Urothelium cell line (cell line): ENCODE results near the gene MLEC.
"Not testable (repeated sequence)": the region's sequence is repeated elsewhere in the genome, so short reads cannot be mapped to it uniquely, and the experiment has no call there.

Experiments
- DNase-seq: peaks from one replicate; pipeline ENCODE4 v3.0.0; 2011; ENCODE audit warnings: low spot score, mixed read lengths
- FAIRE-seq: peaks from 2 replicates; lab custom pipeline; 2011; peaks lifted over from hg19 to GRCh38; lab: Jason Lieb, UNC

Gene MLEC

DNA sequence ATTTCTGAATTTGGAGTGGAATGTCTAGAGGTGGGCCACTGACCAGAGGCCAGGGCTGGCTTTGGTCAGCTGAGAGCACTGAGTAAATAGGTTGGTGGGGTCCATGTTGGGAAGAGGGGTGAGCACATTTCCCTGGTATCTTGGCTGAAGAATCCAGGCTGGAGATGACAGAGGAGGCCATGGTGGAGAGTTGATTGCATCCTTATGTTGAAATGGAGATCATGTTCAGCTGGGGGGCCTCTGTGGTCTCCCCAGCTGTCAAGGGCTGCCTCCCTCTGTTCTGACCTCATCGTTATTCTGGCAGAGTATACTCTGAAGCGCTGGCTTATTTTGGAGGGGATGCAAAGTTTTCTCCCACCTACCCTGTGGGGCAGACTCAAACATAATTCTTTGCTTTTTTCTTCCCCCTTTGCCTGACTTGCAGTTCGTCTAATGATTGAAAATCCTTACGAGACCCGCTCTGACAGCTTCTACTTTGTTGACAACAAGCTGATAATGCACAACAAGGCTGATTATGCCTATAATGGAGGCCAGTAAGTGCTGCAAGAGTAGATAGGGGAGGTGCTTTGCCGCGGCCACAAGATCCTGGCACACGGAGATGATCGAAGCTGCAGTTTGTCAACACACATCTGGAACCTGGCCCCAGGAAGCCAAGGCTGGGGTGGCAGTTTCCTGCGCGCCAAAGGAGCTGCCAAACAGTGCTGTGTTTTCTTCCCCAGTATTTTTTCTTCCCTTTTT is 32.7 kb downstream of the MLEC start:
- FAIRE-seq (no peak), DNase-seq (no peak)

DNA sequence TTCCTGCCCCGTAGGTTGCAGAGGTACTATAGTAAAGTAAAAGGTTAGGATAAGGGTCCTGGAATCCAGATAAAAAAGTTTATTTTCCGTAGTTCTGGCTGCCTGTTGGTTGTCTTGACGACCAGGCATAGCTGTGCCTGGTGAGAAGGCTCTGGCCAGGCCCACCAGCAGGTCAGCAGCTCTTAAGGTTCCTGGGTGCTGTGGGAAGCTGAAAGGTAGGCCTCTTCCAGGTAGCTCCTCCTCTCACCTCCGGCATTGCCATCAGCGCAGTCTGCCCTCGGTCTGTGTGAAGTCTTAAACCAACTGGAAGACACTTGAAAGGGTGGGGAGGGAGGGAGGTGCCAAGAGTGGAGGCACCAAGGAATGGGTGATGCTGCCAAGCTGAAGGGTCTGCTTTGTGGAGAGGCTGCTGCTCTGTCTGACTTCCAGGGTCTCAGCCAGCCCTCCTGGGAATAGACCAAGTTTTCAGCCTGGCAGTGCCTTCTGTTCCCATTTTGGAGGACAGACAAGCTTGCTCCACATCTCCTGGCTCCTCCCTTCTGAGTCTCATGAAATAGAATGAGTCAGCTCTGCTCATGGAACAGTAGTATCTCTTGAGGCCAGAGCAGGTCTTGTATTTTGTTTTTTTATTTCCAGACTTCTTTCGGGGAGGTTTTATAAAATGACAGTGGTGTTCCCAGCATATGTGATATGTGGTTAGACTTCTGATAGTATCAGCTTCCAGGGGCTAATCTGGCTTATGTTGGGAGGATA is 33.5 kb downstream of the MLEC start:
- DNase-seq (no peak), FAIRE-seq (no peak)

DNA sequence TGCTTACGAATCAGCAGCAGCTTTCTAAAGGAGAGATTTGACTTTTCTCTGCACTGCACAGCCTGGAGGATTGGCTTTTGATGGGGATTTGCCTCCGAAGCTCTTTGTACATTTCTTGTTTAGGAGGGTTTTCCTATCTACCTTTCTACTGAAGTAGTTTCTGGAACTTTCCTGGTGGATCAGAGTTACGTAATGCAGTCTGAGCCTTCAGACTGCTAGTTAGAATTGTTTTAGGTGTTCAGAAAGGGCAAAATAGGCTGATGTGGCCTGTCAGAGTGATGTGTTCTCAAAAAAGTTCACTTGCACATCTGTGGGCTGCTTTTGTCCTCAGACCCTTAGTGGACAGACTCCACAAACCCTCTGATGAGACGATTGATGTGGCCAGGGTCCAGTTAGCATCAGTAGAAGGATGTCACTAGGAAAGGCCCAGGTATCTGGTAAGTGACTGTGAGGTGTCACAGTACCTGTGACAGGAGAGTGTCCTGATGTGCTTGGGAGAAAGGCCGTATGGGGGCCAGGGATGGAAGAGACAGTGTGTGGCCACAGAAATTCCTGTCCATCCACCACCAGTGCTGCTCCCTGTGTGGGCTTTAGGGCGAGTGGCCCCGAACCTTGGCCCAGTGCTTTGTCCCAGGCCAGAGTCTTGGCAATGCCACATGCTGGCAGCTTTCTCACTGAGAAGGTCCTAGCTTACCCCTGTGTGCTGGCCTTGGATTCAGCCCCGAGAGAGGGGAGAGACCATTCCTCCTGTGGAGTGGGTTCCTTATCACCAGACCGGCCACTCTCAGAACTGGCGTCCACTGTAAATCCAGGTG is 34.2 kb downstream of the MLEC start:
- DNase-seq = no peak
- FAIRE-seq = no peak

DNA sequence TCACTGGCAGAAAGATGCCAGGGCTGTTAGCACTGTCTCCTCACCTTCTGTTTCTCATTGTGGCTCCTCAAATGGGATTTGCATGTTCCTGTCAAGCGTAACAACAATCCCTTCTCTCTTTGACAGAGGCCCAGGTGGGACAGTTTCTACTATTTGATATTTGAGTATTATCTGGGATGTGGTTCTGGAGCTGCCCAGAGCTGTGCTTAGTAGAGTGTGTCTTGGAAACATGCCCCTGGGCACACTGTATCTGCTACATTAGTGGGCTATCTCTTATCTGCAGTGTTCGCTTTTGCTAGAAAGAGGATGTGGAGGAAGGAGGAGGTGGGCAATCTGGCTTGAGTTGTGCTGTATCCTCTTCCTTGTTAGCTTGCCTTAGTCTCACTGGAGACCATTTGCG is 34.9 kb downstream of the MLEC start:
- no peak for FAIRE-seq

DNA sequence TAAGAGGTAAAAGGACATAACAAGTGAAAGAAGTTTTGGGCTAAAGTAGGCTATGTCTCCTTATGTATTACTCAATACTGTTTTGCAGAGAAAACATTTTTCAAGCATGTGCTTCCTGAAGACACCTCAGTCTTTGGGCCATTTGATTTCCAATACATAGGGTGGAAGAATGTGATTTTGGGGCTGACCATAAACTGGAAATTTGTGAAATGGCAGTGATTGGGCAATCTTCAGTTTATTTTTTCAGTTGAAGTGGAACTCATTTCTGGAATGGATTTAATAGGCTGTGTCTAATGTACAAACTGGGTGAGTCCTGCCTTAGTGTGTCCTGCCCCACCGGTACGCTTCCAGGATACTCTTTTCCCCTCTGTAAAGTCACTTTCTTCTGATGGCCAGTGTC is 35.8 kb downstream of the MLEC start:
- no peak for DNase-seq
- FAIRE-seq = no peak

More for the DNA sequence above, 34.9 kb downstream of the MLEC start:
- DNase-seq = no peak

DNA sequence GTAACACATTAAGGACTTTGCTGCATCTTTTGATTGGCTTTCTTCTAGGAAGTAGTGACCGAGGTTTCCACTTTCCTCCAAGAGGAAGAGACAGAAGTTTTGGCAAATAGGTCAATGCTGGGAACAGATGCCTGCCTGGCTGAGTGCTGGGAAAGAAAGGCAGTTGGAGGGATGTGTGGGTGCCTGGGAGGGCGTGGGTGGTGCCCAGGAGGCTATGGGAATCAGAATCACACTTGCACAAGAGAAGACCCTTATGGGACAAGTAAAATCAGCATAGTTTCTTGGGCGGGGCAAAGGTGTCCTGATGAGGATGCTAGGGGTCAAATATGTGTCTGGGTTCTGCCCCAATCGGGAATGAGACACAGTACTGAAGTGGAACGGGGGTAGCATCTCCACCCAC is 37.8 kb downstream of the MLEC start:
- DNase-seq = no peak
- FAIRE-seq = no peak

DNA sequence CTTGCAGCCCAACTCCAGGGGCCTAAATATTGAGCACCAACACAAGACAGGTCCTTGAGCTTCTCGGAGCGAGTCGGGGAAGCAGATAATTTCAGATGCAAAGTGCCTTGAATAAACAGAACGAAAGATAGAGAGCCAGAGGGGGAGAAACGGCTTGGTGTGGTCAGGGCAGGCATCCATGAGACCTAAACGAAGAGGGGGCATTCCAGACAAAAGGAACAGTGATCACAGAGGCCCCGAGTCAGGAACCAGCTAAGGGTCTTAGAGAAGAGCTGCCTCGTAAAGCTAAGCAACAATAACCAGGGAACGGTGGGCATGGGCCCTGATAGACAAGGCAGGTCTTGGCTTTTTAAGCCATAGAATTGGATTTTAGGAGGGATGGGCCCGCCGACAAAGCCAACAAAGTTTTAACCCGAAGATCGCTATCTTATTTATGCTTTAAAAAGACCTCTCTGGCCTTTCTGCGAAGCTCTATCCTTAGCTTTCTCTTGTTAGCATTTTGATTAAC is 38.3 kb downstream of the MLEC start:
- FAIRE-seq = no peak

DNA sequence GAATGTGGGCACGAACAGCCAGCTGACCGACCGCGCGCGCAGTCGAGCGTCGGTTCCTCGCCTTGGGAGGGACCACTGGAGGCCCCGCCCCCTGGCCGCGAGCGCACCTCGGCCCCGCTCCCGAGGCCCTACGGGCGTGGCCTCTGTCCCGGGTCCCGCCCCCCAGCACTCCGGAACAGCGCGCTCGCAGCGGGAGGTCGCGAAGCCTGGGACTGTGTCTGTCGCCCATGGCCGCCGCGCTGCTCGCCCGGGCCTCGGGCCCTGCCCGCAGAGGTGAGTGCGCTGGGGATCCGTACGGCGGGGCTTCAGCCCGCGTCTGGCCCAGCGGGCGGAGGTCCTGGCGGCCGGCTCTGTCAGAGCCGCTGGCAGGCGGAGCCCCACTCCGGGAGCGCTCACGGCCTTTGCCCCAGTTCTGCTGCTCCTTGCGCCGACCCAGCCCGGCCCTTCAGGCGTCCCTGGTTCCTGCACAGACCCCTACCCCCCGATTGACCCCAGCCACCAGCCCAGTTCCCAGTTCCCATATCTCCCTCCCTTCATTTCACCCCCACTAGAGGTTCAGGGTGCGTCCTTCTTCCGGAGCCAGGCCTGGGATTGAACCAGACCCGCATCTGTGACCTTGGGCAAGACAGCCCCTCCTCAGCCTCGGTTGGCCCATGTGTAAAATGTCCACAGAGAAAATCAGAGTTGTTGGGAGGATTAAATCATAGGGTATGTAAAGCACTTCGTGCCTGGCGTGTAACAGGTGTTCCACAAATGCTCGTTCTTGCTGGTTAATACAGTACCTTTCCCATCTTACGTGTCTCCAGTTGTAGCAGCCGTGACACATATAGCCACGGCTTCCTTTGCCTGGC is 38.9 kb downstream of the MLEC start, which contains the start of gene ACADS:
Gene ACADS (plus strand): TSS at position 168 of the 851 bp plus-strand sequence. CDS start 60 bp downstream, at position 228.
- FAIRE-seq = peak; percentile 37
- peak; percentile 98 for DNase-seq

More for the DNA sequence above, 38.3 kb downstream of the MLEC start:
- no peak for DNase-seq

DNA sequence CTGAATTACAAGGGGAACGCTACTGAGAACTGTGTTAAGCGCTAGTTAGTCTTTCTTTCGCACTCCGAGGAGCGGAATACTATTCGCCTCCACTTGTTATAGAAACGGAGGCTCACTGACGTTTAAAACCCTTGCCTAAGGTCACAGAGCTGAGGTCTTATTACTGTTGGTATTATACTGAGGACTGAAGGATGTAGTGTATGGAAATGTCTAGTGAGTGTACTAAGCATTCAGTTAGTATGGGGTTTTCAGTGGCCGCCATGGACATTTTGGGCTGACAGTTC is 39.5 kb downstream of the MLEC start:
- DNase-seq = no peak
- FAIRE-seq = no peak

DNA sequence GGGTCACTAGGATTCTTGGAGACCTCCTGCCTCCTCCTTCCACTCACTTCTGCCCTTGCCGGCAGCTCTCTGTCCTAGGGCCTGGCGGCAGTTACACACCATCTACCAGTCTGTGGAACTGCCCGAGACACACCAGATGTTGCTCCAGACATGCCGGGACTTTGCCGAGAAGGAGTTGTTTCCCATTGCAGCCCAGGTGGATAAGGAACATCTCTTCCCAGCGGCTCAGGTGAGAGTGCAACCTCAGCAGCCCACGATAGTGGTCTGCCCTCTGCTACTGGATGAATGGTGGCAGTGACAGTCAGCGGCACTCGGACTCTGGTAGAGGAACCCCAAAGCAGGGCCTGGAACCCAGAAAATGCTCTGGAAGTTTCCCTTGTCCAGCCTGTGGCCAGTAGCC is 40.0 kb downstream of the MLEC start:
- DNase-seq (no peak), FAIRE-seq (no peak)

DNA sequence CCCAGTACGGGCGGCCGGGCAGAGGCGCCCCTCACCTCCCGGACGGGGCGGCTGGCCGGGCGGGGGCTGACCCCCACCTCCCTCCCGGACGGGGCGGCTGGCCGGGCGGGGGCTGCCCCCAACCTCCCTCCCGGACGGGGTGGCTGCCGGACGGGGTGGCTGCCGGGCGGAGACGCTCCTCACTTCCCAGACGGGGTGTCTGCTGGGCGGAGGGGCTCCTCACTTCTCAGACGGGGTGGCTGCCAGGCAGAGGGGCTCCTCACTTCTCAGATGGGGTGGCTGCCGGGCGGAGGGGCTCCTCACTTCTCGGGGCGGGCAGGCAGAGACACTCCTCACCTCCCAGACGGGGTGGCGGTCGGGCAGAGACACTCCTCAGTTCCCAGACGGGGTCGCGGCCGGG is 45.2 kb downstream of the MLEC start:
- not testable (repeated sequence) for FAIRE-seq, DNase-seq

DNA sequence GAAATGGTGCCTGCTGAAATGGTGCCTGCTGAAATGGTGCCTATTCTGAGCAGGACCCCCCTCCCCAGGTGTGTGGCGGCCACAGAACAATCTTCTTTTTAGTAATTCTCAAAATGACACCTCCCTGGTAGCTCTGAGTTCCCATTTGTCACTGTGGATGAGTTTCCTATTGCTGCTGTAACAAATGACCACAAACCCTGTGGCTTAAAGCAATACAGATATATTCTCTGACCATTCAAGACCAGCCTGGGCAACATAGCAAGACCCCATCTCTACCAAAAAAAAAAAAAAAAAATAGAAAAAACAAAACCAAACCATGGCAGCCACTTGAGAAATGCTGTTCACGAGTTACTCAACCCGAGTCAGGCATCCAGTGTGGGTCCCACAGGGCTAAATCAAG is 46.6 kb downstream of the MLEC start:
- no peak for FAIRE-seq
- DNase-seq = no peak

DNA sequence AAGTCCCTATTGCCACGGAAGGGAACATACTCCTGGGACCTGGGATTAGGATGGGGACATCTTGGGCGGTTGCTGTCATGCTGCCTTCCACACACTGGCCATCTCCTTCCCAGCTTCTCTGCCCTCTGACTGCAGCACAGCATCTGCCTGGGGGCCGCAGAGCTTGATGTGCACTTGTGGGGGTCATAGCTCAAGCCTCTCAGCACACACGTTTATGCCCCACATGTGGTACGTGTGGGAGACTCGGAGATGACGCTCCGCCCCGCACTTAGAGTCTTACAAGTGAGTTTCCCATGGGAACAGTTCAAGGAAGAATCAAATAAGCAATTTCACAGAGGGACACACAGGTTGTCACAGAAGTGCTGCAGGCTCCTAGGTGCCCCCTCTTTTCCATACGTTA is 47.3 kb downstream of the MLEC start:
- DNase-seq = no peak
- FAIRE-seq = no peak

DNA sequence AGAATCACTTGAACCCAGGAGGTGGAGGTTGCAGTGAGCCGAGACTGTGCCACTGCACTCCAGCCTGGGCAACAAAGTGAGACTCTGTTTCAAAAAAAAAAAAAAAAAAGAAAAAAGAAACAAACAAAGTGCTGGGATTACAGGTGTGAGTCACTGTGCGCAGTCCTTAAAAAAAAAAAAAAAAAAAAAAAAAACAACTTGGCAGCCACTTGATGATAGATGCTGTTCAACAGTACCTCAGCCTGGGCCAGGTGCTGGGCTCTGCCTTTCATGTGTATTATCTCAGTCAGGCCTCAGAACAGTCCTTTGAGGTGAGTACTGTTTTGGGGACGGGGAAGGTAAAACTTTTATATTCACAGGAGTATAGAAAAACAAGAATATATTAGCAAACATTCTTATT is 48.2 kb downstream of the MLEC start:
- DNase-seq (no peak), FAIRE-seq (no peak)

DNA sequence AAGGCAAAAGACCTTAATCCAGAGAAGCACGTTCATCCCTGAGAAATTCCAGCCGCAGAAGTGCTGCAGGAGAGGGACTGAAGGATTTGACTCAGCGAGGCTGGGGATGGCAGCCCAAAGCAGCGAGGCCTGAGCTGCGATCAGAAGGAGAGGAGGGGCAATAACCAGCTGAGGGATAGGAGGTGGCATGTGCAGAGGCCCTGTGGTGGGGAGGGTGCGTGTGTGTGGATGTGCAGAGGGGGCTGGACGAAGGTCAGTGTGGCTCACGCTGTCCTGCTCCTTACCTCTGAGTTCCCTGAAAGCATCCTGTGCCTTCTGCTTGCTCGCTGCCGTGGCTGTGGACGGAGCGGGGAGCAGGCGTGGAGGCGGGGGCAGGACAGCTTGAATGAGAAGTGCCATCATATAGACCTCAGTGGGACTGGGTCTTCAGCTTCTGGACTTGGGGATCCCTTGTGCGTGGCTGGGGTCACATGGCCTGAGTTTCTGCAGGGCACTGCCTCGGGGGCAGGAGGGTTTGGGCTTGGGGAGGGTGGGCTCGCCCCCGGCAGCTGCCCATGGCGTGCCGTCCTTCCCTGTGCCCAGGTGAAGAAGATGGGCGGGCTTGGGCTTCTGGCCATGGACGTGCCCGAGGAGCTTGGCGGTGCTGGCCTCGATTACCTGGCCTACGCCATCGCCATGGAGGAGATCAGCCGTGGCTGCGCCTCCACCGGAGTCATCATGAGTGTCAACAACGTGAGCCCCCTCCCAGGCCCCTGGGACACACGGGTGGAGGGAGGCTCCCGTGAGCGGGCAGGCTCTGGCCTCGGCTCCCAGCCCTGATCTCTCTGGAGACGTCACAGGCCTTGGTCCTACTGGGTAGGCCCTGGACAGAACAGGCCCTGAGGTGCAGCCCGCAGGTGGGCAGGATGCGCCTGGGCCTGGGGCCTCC is 49.7 kb downstream of the MLEC start:
- FAIRE-seq (no peak), DNase-seq (no peak)

DNA sequence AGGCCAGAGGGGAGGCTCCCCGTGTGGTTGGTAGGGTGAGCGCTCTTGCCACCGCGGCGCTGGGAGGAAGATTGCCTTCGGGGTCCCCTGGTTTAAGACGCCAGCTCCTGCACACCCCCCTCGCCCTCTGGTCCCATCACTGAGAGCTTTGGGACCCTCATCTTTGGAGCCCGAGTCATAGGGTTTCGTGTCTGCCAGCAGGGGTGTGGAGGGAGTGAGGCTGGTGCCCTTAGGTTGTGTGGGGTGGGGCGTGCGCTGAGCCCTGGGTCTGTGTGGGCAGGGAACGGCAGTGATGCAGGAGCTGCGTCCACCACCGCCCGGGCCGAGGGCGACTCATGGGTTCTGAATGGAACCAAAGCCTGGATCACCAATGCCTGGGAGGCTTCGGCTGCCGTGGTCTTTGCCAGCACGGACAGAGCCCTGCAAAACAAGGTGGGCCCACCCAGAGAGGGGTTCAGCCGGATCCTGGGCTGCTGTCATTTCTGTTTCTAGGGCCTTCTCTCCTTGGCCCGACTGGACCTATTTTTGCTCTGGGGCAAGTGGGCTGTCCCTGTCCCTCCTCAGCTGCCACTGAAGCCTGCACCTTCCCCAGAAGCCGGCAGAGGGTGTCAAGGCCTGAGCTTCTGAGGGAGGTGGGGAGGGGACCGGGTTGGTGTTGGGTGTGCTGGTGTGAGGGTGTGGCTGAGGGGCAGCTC is 50.8 kb downstream of the MLEC start:
- no peak for FAIRE-seq

DNA sequence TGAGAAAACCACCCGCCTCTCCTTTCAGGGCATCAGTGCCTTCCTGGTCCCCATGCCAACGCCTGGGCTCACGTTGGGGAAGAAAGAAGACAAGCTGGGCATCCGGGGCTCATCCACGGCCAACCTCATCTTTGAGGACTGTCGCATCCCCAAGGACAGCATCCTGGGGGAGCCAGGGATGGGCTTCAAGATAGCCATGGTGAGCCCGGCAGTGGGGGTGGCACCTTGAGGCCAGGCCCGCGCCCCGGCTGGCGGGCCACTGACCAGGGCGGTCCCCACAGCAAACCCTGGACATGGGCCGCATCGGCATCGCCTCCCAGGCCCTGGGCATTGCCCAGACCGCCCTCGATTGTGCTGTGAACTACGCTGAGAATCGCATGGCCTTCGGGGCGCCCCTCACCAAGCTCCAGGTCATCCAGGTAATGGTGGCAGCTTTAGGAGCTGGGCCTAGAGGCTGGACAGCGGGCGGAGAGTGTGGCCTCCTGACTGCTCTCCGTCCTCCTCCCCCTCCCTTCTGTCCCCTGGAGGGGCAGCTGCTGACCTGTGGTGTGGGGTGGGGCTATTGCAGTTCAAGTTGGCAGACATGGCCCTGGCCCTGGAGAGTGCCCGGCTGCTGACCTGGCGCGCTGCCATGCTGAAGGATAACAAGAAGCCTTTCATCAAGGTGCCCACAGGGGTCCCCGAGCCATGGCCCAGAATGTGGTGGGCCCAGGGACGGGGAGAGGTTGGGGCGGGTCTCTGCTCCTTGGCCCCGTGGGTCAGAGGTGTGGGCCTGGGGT is 51.5 kb downstream of the MLEC start:
- no peak for DNase-seq
- no peak for FAIRE-seq

More for the DNA sequence above, 50.8 kb downstream of the MLEC start:
- DNase-seq = no peak
